HuH-7 (cell line): Measurements from ENCODE around the gene RYR2.

Experiments used
- DNase-seq: peaks from one replicate; pipeline ENCODE4 v3.0.0; 2011; ENCODE audit warnings: low spot score

Gene RYR2

DNA sequence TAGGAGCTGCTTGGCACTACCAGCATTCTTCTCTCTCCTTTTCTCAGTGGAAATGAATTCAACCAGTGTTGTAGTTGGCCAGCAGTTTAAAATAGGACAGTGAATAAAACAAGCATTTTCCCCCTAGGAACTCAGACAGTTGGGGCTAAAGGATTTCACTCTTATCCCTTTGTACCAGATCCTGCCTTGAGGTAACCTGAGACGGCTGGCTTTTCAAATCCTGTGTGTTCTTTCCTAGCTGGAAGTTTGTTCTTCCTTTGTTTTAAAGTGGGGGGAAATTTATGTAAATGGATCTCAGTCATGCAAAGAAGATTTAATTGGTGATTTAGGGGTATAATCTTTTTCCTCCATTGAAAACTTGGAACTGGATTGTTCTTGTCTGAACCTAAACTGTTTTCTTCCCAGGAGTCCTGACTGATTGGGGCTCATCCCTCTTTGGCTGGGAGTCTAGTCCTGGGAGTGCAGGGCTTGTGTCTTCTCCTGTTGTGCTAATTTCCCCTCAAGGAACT lies 825.5 kb downstream of the RYR2 start:
- no peak for DNase-seq

DNA sequence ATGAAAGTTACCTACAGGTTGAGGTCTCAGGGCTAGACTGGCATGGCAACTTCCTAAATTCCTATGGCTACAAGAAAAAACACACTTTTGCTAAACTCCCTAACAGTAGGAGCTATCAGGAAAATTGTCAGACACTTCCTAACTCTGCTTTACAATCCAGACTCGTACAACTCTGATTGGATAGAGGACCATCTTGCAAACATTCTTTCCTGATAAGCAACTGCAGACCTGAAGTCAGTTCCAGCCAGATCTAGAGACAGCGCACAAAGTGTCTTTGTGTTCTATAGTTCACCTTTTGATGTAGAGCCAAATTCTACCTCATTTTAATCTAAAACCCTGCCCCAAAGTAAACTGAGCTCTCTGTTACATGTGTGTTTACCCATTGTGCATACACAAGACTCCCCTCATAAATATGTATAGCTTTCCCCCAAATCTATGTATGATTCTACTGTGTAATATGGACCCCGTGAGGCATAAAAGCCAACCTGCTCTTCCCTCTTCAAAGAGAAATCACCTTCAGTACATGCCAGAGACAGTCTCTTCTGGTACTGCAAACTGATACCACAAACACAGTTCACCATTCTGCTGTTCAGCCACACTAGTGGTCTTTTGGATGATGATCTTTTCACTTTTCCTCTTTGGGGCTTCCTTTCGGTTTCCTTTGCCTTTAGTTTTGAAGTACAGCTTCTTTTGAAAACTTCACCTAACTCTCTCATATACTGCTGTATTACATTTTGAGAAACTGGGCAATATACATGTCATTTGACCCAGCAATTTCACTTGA lies 827.0 kb downstream of the RYR2 start:
- DNase-seq: no peak

DNA sequence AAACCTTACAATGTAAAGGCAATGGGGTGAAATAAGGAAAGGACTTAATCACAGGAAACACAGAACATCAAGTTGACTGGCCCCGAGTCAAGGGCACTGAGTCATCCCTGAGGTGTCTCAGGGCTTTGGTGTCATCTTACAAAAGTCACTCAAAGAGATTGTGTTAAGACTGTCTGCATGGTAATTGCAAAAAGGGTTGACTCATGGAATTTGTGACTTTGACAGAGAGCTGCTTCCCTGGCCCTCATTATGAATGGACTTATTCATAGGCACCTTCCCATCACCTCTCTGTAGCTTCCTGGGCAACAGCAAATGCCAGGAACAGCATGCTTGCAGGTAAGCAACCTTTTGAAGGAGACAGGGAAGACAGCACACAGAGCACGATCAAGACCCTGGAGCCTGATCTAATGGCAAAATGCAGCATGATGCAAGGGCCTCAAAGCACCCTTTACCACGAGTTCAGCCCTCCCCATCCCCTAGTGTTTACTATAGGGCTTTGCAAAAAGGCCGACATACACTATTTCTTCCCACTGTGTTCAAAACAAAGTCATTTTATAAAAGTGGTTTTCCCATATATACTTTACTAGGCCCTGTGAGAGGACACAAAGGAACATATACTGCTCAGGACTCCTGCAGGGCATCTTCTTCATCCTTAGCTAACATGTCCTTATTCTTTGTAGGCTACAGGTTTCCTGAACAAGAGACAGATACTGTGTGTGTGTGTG lies 831.7 kb downstream of the RYR2 start:
- DNase-seq: no peak

- DNase-seq: no peak
These were observed 833.3 kb downstream of the RYR2 start for GRCh38 chr1:237875291-237875690.

GRCh38 chr1:237877631-237878030 lies 835.6 kb downstream of the RYR2 start:
- DNase-seq: no peak

DNA sequence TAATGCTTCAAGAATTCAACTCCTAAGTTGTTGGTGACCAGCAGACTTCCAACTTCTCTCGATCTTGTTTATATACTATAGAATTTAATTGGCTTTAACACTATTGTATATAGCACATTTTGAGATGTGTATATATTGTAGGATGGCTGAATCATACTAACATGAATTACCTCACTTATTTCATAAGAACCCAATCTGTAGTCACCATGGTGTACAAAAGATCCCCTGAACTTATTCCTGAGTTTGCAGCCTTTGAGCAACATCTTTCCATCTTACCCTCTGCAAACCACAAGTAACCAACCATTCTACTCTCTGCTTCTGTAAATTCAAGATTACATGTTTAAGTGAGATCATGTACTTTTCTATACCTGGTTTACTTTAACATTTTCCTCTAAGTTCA lies 836.4 kb downstream of the RYR2 start:
- DNase-seq: no peak

GRCh38 chr1:237879195-237879594 lies 837.2 kb downstream of the RYR2 start:
- no peak for DNase-seq
